DMS 273 (cell line): Measurements from ENCODE around the gene CDKN2B.

Source experiments
- DNase-seq: peaks from one replicate; lab custom pipeline; 2025; ENCODE audit not compliant: unreplicated experiment; lab: John Stamatoyannopoulos, UW

CDKN2B gene

DNA sequence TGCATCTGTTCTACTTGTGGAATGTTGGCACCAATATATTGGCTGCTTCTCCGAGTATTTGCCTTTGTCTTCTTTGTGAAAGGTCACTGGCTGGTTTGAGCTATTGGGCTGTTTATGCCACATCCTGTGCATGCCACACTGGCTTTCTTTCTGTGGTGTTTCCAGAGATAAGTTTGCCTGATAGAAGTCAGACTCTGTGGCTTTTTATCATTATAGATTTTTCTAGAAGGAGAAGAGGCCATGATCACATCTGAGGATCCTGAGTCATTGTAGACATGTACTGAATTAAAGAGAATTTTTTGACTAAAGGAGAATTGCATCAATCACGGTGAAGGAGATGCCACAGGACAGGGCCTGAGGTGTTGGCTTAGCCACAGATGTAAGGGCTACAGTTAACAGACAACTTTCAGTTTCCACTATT lies 26.5 kb upstream of the CDKN2B start:
- DNase-seq = no peak

DNA sequence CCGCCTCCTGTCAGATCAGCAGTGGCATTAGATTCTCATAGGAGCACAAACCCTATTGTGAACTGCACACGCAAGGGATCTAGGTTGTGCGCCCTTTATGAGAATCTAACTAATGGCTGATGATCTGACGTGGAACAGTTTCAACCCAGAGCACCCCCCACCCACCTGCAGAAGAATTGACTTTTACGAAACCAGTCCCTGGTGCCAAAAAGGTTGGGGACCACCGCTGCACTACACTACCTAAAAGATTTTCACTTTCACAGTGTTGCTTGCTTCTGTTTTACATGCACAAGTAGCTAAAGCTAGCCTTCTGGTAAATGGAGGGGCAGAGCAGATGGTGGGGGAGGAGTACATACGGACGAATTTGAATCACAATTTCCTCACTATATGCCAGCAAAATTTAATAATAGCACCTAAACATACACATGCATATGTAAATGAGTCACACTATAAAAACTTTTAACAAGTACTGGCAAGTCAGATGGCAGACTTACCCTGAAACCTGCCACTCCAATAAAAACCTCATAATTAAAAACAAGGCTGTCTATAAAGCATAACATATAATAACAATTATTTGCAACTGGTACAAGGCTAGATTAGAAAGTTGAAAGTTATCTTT lies 24.0 kb upstream of the CDKN2B start:
- peak; percentile 75 for DNase-seq

DNA sequence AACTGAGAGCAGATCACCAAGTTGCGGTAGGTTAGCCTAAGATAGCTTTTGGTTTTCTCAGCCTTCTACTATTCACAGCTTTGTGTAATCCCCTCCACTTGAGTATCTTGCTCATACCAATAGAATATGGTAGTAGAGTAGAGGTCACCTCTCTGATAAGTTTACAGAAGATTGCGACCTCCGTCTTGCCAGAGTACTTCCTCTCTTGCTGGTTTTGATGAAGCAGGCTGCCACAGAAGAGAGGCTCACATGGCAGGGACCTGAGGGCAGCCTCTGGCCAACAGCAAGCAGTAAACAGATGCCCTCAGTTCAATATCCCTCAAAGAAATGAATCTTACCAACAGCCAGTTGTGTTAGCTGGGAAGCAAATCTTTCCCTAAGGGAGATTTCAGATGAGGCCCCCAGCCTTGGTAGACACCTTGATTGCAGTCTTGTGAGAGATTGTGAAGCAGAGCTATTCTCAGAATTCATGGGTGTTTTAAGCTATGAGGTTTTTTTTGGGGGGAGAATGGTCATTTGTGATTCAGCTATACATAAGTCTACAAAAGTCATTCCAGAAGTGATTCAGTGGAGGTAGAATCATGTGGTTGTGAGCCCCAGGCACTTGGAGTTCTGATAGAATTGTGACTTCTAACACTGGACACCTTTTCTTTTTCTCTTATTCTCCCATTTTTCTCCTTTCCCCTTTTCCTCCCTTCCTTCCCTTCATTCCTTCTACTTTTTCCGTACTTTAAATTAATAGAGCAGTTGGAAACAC lies 22.7 kb upstream of the CDKN2B start:
- no peak for DNase-seq

DNA sequence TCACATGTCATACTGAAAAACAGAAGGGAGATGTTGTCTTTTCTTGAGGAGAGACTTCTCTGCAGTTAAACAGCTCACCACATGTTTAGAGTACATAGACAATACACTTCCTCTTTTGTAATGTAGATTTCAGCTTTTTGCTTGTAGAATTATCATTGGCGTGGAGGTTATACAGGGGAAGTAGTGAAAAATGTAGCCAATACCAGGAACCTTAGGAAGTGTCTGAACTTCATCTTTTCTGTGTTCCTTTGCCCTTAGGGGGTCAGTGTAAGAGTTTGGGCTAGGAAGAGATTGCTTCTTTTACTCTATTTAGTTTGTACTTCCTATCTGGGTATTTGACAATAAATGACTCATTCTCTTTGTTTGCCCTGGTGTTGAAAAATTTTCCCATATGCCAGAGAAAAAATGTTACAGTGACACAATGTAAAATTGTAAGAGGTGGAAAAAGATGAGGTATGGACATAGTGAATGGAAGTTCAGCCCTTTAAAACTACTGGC lies 21.0 kb upstream of the CDKN2B start:
- no peak for DNase-seq

DNA sequence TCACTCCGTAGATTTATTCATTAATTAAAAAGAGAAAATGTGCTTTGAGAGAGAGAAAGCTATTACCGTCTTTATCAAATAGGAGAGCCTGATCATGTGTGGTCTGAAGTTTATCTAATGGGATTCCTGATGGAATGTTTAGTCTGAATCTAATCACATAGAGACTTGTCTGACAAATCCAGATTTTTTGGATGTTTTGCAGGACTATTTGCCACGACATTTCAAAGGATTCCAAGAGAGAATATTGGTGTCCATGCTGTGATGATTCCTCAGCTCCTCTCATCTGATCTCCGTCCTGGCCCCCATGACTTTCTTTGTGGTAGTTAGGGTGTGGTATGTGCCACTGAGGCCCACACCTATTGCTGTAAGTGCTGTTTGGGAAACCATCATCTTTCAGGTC lies 20.1 kb upstream of the CDKN2B start:
- DNase-seq = no peak

DNA sequence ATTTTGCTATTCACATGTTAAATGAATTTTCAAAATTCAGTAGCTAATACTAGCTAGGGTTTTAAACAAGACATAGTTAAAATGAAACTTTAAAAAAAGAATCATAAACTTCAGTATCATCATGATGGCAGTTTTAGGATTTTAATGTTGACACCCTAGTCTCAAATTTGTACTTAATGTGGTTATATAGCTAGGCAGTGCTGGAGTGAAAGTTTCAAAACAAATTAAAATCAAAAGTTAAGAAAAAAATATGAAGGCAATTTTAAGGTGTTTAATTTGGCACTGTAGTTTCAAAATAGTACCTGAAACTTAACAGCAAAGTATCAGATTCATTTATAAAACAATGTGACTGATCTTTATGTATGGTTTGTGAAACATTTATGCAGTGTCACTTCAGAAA lies 19.3 kb upstream of the CDKN2B start:
- no peak for DNase-seq

DNA sequence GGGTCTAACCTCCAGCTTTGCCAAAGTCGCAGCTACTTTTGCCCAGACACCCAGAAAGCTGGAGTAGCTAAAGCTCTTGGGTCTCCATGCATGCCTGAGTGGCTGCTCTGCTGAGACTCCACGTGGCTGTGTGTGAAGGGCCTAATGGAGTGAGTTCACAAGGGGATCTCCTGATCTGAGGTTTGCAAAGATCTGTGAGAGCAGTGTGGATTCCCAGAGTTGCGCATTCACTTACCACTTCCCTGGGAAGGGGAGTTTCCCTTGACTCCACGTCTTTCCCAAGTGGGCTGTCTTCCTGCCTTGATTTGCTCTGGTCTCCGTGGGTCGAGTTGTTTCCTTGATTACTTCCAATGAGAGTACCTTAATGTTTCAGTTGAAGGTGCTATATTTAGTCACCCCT lies 17.6 kb upstream of the CDKN2B start:
- no peak for DNase-seq

DNA sequence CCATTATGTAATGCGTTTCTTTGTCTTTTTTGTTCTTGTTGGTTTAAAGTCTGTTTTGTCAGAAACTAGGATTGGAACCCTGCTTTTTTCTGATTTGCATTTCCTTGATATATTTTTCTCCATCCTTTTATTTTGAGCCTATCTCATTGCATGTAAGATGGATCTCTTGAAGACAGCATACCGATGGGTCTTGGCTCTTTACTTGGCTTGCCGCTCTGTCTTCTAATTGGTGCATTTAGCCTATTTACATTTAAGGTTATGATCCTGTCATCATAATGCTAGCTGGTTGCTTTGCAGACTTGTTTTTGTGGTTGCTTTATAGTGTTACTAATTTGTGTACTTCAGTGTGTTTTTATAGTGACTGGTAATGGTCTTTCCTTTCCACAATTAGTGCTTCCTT lies 13.3 kb upstream of the CDKN2B start:
- DNase-seq = no peak

DNA sequence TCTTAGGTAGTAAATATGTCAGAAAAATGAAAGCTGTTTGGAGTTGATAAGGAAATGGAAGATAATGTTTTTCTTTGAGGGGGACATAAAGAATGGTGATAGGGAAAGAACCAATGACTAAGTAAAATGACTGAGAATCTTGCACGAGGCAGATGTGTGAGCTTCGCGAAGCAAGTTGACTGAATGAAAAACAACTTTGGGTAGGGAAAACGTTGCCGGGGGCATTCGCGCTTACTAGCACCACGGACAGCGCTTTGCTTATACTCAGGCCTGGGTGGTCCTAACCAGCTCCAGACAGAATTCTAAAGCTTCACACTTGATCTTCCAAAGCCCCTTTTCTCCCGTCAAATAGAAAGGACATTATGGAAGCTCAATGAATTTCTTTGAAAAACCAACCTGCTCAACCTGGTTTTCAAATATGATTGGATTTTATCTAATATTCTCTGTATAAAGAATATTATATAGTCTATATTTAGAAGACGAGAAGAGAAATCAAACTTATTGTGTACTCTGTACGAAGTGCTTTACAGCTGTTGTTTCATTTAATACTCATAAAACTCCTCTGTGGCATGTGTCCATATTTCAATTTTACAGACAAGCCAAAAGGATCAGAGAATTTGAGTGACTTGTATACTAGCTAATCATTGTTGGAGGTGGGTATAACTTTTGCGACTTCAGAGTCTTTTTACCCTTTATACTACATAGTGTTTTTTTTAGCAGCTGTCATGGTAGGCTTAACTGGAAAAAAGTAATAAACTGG lies 1.9 kb upstream of the CDKN2B start:
- no peak for DNase-seq

DNA sequence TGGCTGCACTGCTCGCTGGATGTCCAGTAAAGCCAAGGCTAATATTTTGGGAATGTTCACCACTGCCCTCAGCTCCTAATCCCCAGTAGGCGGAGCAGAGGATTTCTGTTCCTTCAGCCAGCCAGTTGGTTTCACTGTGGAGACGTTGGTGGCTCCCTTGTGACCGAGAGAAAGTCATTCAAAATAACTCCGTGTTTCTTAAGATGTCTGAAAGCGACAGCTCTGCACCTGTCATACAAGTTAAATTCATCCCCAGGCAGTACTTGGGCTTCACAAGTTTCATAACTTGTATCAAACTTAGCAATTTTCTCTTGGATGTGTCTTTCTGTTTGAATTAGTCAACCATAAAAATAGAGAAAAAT lies 382 bp upstream of the CDKN2B start:
- no peak for DNase-seq

DNA sequence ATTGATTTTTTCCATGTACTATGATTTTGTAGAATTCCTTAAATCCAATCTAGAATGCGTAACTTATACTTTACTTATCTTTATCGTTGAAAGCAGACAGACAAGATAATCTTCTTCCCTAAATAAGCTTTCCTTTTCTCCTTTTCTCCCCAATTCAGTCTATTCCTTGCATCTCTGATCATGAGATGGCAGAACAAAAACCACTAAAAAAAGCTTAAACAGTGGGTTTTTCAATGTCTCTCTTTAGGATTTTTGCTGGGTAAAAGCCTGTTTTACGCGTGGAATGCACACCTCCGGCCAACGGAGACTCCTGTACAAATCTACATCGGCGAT lies 755 bp downstream of the CDKN2B start:
- DNase-seq = no peak

DNA sequence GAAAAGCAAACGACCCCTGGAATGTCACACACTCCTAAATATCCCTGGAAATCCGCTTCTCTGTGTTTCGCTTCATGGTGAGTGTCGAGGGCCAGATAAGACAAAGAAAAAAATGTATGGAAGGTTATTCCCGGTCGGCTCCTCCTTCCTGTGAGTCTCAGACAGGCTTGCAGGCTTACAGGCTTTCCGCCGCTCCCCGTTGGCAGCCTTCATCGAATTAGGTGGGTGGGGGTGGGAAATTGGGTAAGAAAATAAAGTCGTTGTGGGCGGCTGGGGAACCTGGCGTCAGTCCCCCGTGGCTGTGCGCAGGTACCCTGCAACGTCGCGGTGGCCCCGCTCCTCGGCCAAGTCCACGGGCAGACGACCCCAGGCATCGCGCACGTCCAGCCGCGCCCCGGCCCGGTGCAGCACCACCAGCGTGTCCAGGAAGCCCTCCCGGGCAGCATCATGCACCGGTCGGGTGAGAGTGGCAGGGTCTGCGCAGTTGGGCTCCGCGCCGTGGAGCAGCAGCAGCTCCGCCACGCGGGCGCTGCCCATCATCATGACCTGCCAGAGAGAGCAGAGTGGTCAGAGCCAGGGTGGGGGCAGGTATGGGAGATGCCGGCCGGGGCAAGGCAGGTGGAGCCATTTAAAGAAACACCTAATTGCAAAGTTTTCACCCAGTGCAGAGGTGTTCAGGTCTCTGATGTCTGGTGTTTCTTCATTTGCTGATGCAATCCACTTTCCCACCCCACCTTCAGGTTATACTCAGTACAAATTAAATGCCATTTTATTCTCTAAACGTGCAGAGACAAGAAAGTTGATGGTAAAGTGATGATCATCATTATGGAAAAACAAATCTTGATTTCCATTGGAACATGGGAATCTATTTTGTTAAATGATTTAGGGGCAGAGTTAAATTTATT lies 3.2 kb downstream of the CDKN2B start:
- no peak for DNase-seq

DNA sequence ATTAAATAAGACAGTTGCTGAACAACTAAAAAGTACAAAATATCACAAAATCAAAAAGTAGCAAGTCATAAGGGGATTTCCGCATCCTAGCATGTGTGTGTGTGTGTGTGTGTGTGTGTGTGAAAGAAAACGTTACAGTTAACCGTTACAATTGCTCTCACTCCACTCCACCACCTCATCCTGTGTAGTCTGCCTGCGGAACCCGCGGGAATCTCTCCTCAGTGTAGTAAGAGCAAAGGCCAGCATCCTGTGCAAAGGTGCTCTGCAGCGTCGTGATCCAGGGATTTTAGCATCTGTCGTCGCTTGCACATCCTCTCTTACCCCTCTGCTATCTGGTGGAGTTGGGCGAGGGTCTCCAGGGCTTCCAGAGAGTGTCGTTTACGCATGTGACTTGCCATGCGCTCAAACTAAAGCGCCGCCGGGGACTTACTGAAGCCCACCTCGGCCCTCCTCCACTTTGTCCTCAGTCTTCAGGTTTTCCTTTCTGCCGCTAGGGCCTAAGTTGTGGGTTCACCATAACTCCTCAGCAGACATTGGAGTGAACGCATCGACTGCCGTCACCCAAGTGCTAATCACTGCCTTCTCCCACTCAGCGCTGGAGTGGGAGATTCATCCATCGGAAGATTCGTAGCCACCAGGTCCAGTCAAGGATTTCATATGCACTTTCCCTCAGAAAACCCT lies 3.9 kb downstream of the CDKN2B start:
- DNase-seq = no peak

DNA sequence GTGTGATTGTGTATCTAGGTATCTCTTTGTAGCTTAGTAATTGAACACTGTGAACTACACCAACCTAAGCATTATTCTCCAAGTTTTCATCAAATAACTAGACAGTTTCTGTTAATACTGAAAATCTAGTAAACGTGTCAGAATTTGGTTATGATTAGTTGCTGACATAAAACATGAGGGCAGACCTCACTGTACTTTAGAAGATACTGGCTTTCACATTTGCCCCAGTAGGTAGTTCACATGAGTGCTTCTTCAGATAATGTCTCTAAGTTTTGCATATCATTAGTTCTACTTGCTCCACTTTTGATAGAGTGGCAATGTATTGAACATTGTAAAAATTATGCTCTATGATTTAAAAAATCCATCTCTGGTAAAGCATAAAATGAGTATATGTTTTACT lies 7.1 kb downstream of the CDKN2B start:
- DNase-seq = no peak

DNA sequence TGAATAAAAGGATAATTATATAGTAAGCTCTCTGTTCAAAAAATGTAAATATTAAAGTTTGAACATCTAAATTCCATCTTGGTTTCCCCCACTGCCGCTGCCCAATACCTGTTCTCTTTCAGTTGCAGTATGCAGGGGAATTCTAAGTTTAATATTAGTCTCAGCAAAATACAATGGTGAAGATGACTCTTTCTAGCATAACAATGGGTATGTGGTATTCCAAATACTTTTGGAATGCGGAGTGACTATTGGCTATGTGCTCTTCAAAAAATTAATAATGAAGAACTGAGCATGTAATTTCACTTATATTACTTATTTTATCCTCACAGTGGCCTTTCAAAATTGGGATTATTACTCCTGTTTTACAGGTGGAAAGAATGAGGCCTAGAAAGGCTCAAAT lies 11.1 kb downstream of the CDKN2B start:
- DNase-seq = no peak

DNA sequence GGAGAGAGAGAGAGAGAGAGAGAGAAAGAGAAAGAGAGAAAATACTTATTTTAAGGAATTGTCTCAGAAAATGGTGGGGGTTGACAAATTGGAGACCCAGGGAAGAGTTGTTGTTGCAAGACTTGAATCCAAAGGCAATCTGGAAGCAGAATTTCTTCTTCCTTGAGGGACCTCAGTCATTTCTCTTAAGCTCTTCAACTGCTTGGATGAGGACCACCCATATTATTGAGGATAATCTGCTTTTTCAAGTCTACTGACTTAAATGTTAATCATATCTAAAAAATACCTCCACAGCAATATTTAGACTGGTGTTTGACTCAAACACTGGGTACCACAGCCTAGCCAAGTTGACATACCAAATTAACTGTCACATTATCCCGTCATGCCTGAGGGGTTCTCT lies 11.6 kb downstream of the CDKN2B start:
- no peak for DNase-seq

DNA sequence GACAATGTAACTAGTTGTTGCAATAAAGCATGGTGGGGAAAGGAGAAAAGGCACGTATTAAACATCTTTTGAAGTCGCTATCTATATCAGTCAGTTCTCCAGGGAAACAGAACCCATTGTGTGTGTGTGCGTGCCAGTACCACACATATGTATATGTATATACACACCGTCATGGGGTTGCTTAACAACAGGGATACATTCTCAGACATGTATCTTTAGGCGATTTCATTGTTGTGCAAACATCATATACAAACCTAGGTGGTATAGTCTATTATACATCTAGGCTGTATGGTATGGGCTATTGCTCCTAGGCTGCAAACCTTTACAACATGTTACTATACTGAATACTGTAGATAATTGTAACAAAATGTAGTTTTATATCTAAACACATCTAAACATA lies 12.2 kb downstream of the CDKN2B start:
- DNase-seq = no peak

DNA sequence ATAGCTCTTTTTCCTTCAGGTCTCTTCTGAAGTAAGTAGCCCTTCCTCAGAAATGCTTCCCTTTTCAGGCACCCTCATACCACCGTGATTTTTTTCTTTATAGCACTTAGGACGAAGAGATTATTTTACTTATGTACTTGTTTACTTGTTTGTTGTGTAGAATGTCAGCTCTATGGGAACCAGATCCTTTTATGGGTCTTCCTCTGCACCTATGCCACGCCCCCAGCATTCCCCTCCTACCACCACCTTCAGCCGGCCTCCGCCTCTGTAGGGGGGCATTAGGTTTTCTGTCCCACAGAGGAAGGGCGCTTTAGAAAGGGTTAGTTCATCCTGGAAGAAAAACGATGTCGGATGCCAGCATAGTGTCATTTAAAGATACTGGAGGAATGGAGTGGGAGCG lies 12.7 kb downstream of the CDKN2B start:
- DNase-seq = peak; percentile 59

DNA sequence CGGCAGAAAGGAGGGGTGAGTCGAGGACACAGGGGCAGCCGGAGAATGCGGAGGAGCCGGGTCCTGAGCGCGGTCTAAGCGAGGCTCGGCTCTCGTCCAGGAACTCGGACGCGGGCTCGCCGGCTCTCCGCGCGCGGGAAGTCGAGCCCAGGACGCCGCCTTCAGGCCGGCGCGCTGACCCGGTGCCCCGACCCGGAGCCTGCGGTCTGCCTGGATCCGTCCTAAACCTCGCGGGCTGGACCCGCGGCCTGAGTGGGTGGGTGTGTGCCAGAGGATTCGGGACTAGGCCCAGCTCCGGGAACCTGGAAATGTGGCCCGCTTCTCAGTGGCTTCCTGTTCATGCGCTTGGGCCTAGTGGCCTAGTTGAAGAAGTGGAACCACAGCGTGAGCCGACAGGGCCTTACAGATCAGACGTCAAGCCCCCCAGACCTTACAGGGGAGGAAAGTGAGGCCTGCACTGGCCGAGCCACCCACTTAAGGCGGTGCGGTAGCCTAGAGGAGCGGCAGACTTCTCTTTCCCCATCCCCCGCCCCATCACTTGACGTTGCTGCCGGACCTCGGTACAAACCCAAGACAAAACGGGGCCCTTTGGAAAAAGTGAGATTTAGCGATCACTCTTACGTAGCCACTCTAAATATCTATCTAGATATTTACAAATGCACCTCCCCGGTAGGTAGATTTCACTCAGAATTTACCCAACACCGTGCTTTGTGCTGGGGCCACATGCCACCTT lies 13.3 kb downstream of the CDKN2B start:
- peak; percentile 81 for DNase-seq
